Raji (cell line): ENCODE results near the gene EVI2B.

Source experiments
- POLR2A ChIP-seq: IDR thresholded peaks from 2 replicates; pipeline ENCODE4 v1.6.1; 2011; ENCODE audit warnings: low read depth, low read length, control low read depth; ENCODE audit not compliant: insufficient read depth

Gene EVI2B

DNA sequence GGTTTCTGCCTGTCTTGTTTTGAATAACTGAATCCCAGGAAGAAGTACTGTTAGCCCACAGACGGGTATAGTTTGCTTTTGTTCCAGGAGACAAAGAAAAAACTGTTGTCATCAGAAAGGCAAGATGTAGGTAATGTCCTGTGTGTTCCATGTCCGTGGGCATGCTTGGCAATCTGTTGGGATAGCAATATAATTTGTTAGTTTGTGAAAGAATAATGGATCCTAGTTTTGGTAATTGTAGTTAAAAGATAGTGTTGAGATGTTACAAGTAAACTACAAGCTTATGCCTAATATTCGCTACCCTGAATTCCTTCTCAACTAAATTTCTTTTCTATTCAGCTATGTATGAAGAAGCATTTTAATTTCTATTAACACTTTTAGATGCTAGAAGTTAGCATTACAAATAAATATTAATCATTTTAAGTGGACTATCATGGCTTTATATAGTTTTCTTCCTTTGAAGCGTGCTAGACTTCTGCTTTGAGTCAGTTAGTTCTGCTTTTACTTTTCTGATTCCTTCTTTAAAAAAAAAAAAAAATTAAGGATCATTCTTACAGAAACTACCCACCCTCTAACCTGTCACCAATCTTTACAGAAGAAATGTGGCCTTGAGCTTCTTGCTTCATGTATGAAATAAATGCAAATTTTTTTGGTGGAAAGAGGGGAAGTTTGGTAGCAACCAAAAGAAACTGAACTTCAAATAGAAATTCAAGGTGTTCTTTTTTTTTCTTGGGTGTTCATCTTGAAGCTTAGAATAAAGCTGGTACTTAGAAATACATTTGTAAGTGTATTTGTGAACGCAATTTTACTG lies 5.2 kb upstream of the EVI2B start:
- TF ChIP-seq POLR2A, result peak; percentile 43; the same call in 1 of the 2 replicates

DNA sequence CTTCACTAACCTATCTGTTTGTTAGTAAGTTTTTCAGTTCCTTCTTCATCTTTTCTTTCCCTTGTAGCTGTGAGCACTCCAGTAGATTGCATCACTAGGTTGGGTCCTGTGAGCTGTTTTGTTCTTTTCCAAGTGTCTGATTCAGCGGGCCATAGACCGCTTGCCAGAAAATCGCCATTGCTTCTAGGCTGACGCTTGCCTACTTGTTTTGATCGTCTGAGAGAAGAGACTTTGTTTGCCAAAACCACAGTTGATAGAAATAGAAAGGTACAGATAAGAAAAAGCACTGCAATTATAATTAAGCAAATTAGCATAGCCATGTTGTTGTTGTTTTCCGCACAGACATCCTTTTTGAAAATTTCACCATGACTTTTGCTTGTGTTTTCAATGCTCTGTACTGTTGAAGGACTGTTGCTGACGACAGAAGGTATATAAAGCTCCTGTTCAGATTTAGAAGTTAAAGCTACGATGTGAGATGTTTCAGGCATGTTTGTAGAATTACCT lies 4.5 kb upstream of the EVI2B start:
- peak; percentile 74 for TF ChIP-seq POLR2A

DNA sequence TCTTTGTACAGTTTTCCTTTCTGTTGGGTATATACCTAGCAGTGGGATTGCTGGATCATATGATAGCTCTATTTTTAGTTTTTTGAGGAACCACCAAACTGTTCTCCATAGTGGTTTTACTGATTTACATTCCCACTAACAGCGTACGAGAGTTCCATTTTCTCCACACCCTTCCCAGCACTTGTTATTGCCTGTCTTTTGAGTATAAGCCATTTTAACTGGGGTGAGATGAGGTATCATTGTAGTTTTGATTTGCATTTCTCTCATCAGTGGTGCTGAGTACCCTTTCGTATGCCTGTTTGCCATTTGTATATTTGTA lies 887 bp upstream of the EVI2B start:
- no peak for TF ChIP-seq POLR2A

DNA sequence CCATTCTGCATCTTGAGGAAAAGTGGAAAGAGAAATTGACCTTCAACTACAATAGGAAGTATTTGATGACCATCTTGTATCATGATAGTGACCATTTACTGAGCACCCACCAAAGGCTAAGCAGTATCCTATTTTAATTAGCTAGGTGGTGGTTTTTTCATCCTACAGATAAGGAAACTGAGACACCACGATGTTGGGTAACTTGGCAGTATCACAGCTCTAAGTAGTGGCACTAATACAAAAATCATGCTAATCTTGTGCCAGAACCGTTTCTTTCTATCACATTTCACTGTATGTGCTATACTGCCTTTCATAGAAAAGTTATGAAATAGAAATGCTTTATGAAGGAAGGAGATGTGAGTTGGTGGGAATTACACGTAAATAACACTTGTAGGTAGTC lies 2.3 kb downstream of the EVI2B start:
- TF ChIP-seq POLR2A, result no peak

DNA sequence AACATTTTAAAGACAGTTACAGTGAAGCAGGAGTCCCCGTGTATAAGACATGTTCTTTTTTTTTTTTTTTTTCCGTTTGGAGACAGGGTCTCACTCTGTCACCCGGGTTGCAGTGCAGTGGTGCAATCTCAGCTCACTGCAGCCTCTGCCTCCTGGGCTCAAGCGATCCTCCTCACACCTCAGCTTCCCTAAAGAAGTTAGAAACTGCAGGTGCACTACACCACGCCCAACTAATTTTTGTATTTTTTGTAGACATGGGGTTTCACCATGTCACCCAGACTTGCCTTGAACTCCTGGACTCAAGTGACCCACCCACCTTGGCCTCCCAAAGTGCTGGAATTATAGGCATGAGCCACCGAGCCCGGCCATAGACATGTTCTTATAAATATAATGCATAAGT lies 3.0 kb downstream of the EVI2B start:
- no peak for TF ChIP-seq POLR2A

DNA sequence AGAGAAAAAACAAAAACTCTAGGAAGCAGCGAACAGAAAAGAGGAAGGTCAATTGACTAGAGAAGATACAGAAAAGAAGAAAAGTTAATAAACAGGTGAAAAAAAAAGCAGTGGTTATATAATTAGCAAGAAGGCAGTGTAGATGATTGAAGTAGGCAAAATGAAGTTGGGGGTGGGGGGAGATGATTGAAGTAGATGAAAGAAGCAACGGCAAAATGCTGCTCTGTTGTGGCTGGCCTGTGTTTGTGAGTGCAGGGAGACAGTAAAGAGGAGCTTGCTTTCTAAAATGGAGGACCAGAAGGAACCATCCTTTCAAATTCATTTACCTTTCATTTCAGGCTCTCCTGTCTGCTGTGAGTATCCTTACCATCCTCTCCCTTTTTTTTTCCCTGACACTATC lies 3.6 kb downstream of the EVI2B start:
- peak; percentile 58 for TF ChIP-seq POLR2A

DNA sequence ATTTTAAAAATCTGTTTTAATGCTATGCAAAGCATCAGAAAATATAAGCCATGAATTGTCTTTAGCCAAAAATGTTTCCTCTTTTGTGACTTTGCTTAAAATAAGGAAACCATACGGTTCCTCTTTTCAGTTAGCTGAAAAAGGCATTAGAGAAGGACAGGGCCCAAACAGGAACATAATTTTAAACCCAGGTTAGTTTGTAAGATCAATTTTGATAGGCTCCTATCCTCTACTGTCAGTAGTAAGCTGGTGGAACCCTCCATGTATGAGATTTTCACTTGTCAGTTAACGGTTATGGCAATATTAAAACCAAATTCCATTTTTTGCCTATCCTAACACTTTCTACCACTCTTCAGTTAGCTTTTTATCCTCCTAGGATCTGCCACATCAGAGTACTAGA lies 4.3 kb downstream of the EVI2B start:
- no peak for TF ChIP-seq POLR2A

DNA sequence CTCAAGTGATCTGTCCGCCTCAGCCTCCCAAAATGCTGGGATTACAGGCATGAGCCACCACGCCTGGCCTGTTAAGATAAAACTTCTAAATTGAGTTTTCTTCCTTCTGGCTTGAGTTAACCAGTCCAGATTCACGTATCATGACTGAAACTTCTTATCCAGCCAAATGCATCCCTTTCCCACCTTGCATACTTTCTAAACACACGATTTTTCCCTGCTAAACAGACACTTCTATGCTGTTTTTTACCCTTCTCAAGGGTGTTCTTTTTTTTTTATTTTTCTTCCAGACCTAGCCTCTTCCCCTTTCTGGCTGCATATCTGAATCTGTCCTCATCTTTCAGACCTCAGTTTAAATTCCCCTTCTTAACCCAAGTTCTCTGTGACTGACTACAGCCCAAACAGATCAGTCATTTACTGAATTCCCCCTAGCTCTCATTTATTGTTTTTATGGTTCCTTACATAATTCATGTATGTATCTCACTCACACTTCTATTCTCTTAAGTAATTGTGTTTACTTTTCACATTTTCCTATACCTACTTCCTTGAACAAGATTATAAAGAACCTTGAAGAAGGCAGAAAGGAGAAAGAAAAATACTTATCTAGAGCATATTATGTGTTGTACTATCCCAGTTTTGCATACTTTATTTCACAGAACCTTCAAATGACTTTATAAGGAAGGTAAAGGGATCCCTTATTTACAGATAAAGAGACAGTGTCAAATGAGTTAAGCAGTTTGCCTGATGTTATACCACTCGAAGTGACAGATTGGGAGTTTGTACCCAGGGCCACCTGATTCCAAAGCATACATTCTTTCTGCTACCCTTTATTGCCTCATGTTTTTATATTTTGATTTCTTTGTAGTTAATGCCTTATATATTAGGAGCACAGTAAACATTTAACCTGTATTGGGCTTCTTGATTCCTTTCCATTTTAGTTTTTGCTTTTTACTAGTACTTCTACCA lies 5.2 kb downstream of the EVI2B start:
- TF ChIP-seq POLR2A, result no peak

DNA sequence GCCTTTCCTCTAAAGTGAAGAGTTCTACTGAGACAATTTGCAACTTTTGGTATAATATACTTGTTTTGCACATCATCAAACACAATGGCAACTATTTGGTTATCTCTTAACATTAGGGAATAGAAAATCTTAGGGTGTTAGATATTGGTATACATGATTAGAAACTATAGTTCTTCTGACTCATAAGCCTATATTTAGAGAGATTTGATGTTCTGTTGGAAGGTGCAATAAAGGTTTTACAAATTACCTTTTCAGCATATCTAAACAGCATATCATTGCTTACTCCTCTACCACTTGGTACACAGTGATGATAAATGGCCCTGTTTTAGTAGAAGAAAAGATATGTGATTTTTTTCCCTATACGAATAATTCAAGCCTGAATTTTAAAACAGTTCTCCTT lies 6.2 kb downstream of the EVI2B start:
- no peak for TF ChIP-seq POLR2A

DNA sequence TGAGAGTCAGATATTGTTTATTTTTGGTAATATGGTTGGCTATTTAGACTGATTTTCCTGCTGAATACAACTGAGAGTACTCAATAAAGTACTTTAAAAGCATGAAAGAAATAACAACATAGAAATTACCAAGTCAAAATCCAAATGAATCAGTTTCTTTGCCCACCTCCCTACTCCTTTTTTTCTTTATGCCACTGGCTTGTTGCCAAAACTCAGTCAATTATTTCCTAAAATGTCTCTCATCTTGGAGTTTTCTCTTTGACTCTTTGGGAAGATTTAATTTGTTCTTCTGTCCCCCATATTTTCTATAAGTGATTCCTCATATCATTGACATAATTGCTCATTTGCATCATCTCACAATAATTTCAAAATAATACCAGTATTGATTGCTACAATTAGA lies 14.2 kb downstream of the EVI2B start:
- no peak for TF ChIP-seq POLR2A

DNA sequence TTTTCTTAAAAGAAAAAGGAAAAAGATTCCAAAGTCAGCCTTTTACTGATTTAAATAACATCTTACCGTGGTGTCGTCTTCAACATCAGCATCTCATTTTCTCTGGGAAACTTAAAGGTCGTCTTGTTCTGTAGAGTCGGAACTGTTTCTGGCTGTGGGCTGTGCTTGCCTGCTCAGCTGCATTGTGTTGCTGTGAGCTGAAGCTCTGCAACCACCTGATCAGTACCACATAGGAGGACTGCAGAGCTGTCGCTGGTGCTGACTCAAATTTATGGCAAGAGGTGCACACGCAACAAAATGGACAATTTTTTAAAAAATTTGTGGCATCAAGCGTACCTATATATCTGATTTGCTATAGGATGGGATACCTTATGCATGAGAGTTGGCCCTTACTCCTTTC lies 16.8 kb downstream of the EVI2B start, which contains the start of gene OMG:
Gene OMG (minus strand): TSS at position 150 of the 400 bp plus-strand sequence. CDS start 908 bp downstream, outside the sequence.
- no peak for TF ChIP-seq POLR2A

DNA sequence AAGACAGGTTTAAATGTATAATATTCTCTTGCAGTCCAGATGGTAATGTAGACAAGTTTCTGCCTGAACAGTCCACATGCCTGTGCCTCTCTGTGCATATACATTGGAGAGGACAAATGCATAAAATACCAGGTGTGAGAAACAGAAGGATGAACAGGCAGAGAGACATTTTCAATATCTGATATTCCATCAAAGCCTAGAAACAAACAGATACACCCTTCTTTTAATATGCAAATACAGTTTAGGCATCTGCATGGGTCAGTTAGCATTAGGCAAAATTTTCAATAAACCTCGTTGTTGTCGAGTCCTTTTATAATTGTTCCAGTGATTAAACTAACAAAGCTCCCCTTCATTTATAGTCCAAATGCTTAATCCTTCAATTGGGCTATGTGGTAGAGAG lies 17.7 kb downstream of the EVI2B start:
- no peak for TF ChIP-seq POLR2A

DNA sequence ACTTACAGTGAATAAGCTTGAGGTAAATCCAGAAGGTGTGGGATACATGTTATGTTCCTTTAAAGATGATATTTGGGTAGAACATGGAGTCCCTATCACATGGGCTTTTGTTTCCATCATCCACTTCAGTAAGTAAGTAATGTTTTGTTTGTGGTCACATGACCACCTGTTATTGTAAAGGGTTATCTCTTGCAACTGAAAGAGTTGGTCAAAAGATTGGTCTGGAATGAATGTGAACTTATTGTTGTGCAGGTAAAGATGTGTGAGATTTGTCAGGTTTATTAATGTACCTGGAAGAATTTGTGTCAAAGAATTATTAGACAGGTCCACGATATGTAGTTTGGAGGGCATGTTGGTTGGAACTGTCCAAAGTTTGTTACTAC lies 18.4 kb downstream of the EVI2B start:
- TF ChIP-seq POLR2A, result no peak

DNA sequence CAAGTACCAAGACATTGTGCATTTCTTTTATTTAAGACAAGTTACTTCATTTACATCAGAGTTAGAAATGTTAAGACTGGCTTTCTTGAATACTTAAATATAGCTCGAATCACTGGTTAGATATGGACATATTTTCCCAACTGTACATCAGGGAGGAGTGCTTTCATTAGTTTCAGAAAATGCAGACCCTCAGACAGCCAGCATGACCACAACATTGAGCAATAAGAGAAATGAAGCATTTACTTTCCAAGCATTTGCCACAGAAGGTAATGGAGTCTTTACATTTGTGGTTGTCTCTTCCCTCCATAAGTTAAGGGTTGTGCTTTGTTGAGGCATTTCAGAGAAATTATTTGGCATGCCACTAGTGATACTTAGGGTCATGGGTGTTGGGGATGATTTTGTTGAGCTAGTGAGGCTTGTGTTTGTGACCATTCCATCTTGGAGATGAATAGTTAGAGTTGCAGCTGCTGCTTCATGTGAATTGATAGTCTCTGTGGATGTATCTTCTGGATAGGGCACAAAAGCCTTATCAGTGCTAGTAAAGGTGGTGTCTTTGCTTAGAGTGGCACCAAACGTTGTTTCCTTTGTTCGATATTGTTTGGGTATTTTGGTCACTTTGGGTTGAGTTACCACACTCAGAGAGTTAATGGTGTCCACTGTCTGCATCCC lies 18.9 kb downstream of the EVI2B start:
- no peak for TF ChIP-seq POLR2A

DNA sequence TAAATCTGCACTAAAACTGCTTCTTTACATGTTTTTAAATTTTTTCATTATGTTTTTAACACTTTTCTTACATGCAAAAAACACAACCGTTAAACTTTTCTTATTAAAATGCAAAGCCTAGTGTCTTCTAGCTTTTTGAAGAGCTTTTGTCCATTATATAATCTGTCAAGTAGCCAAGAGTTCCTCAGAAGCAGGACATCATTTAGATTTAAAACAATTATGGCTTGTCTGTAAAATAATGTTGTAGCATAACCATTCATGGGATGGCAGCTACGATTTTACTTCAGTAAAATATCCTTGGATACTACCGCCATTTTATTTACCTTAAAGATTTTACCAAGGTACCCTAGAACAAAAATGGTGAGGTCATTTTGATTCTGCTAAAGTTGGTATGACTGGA lies 19.6 kb downstream of the EVI2B start:
- no peak for TF ChIP-seq POLR2A
